Hepatocyte (in vitro differentiated cells): Measurements from ENCODE around the gene ALOX12. TPM values are rescaled to one million over a fixed set of nuclear protein-coding genes. Genes with fewer than 3 reads are reported as not detected.

ENCODE experiments used
- DNase-seq: peaks from one replicate; pipeline ENCODE4 v3.0.0-alpha.2; 2016; ENCODE audit warnings: low spot score
- H2AFZ ChIP-seq: fragments of 200-600 bp; sonication (generic); 2 replicates; pipeline ENCODE4 v1.6.0; 2016; ENCODE audit warnings: antibody characterized with exemption, mild to moderate bottlenecking
- H3K27ac ChIP-seq: fragments of 200-600 bp; sonication (generic); 2 replicates; pipeline ENCODE4 v1.5.1; 2016; ENCODE audit warnings: mild to moderate bottlenecking
- H3K27me3 ChIP-seq: fragments of 200-600 bp; sonication (generic); 2 replicates; pipeline ENCODE4 v1.6.1; 2016
- H3K36me3 ChIP-seq: fragments of 200-600 bp; sonication (generic); replicated peaks from 2 replicates; pipeline ENCODE4 v1.5.1; 2016; ENCODE audit warnings: low read depth; ENCODE audit not compliant: insufficient read depth
- H3K4me1 ChIP-seq: fragments of 200-600 bp; sonication (generic); 2 replicates; pipeline ENCODE4 v1.5.1; 2016; ENCODE audit warnings: mild to moderate bottlenecking, moderate library complexity; ENCODE audit not compliant: insufficient read depth
- H3K4me2 ChIP-seq: fragments of 200-600 bp; sonication (generic); 2 replicates; pipeline ENCODE4 v1.6.0; 2016
- H3K4me3 ChIP-seq: fragments of 200-600 bp; sonication (generic); 2 replicates; pipeline ENCODE4 v1.5.1; 2016; ENCODE audit warnings: mild to moderate bottlenecking
- H3K79me2 ChIP-seq: fragments of 200-600 bp; sonication (generic); 2 replicates; pipeline ENCODE4 v1.6.0; 2017; ENCODE audit warnings: mild to moderate bottlenecking
- H3K9me2 ChIP-seq: fragments of 200-600 bp; sonication (generic); replicated peaks from 2 replicates; pipeline ENCODE4 v1.6.0; 2017; ENCODE audit warnings: mild to moderate bottlenecking; ENCODE audit not compliant: insufficient read depth
- H3K9me3 ChIP-seq: fragments of 200-600 bp; sonication (generic); 2 replicates; pipeline ENCODE4 v1.5.1; 2016; ENCODE audit warnings: low read depth, mild to moderate bottlenecking
- H4K20me1 ChIP-seq: fragments of 200-600 bp; sonication (generic); 2 replicates; pipeline ENCODE4 v1.6.0; 2016; ENCODE audit warnings: mild to moderate bottlenecking; ENCODE audit not compliant: insufficient read depth, poor library complexity, severe bottlenecking
- EZH2 ChIP-seq: fragments of 200-600 bp; sonication (generic); IDR thresholded peaks from 2 replicates; pipeline ENCODE4 v1.6.1; 2016; ENCODE audit warnings: antibody characterized with exemption, mild to moderate bottlenecking, borderline replicate concordance
- EZH2phosphoT487 ChIP-seq: fragments of 200-600 bp; sonication (generic); IDR thresholded peaks from one replicate; pipeline ENCODE4 v1.6.1; 2018; ENCODE audit warnings: antibody characterized with exemption, mild to moderate bottlenecking, low read depth, moderate library complexity; ENCODE audit not compliant: unreplicated experiment, severe bottlenecking
- WGBS: methylation state at CpG from one replicate; pipeline ENCODE4 v1.1.6; 2016; ENCODE audit warnings: low lambda C conversion rate; ENCODE audit errors: missing lambda C conversion rate; 5-methylcytosine and 5-hydroxymethylcytosine counted together
- polyA plus RNA-seq: library from polyadenylated mRNA; unstranded; fragments of >200 nt; fragmentation: Nextera tagmentation; extraction: Ambion mirVana; gene quantifications from 2 replicates; pipeline ENCODE4 v1.2.1, GENCODE V29; 2016
- total RNA-seq: library from RNA; depleted of rRNA; stranded (reverse); fragments of >200 nt; gene quantifications from 2 replicates; pipeline ENCODE4 v1.2.3, GENCODE V29; 2014
- TF ChIP-seq, protein P1 (sequence below): fragments of 200-600 bp; sonication (generic); IDR thresholded peaks from 2 replicates; pipeline ENCODE4 v1.5.1; 2016; ENCODE audit warnings: antibody characterized with exemption, mild to moderate bottlenecking; ENCODE audit not compliant: poor library complexity

ALOX12 gene
- total and polyA plus RNA-seq, 2 experiments from 2014 or later, result 0.33 TPM; not detected in 1

DNA sequence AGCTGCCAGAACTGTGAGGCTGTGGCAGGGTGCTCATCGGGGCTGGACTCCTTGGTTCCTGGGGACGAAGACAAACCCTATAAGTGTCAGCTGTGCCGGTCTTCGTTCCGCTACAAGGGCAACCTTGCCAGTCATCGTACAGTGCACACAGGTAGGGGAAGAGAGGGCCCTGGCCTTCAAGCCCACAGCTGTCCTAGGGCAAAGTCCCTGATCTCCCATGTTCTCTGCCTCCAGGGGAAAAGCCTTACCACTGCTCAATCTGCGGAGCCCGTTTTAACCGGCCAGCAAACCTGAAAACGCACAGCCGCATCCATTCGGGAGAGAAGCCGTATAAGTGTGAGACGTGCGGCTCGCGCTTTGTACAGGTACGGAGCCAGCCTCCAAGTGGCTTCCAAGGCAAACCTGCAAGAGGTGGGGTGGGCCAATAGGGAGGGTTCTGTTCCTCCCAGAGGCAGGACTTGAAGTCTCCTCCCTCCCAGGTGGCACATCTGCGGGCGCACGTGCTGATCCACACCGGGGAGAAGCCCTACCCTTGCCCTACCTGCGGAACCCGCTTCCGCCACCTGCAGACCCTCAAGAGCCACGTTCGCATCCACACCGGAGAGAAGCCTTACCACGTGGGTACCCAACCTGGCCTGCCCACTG, 30.7 kb downstream of the ALOX12 start:
- DNase-seq, result no peak
- Histone ChIP-seq H4K20me1 (no peaks in the 10 kb centered on the region), H3K4me2 (no peak overlapping the region), H3K4me1 (peaks cover 7% of the 10 kb centered on the region), H3K9me3 (no peaks in the 10 kb centered on the region), H3K4me3 (no peak overlapping the region), H3K79me2 (no peaks in the 10 kb centered on the region), H3K9me2 (no peaks in the 10 kb centered on the region), H2AFZ (no peak overlapping the region), H3K27ac (no peak overlapping the region), H3K27me3 (peaks cover 15% of the 10 kb centered on the region), H3K36me3 (no peaks in the 10 kb centered on the region)
- WGBS, result 94% methylated on average over 29 of the region's 29 CpGs
- no peak for TF ChIP-seq EZH2
- no peak for TF ChIP-seq EZH2phosphoT487

DNA sequence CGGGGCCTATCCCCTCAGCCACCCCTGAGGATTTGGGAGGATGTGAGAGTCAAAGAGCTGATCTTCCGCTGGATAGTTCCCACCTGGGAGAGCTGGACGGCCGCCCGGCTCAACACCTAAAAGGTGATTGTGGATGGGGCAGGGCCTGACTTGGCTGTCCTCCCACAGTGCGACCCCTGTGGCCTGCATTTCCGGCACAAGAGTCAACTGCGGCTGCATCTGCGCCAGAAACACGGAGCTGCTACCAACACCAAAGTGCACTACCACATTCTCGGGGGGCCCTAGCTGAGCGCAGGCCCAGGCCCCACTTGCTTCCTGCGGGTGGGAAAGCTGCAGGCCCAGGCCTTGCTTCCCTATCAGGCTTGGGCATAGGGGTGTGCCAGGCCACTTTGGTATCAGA, 31.5 kb downstream of the ALOX12 start:
- TF ChIP-seq EZH2phosphoT487 (no peak), EZH2 (no peak)
- TF ChIP-seq, protein P1, sequence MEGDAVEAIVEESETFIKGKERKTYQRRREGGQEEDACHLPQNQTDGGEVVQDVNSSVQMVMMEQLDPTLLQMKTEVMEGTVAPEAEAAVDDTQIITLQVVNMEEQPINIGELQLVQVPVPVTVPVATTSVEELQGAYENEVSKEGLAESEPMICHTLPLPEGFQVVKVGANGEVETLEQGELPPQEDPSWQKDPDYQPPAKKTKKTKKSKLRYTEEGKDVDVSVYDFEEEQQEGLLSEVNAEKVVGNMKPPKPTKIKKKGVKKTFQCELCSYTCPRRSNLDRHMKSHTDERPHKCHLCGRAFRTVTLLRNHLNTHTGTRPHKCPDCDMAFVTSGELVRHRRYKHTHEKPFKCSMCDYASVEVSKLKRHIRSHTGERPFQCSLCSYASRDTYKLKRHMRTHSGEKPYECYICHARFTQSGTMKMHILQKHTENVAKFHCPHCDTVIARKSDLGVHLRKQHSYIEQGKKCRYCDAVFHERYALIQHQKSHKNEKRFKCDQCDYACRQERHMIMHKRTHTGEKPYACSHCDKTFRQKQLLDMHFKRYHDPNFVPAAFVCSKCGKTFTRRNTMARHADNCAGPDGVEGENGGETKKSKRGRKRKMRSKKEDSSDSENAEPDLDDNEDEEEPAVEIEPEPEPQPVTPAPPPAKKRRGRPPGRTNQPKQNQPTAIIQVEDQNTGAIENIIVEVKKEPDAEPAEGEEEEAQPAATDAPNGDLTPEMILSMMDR, result no peak
- 95% methylated on average over 11 of the region's 13 CpGs for WGBS
- no peaks in the 10 kb centered on the region for H3K9me3 ChIP-seq
- H3K27ac ChIP-seq, result no peak overlapping the region
- H3K36me3 ChIP-seq, result no peaks in the 10 kb centered on the region
- DNase-seq, result no peak
- H3K27me3 ChIP-seq, result peaks cover 13% of the 10 kb centered on the region
- H3K79me2 ChIP-seq, result no peaks in the 10 kb centered on the region
- no peak overlapping the region for H3K4me2 ChIP-seq
- no peaks in the 10 kb centered on the region for H4K20me1 ChIP-seq
- H3K4me1 ChIP-seq, result peaks cover 7% of the 10 kb centered on the region
- H3K4me3 ChIP-seq, result no peak overlapping the region
- no peaks in the 10 kb centered on the region for H3K9me2 ChIP-seq
- H2AFZ ChIP-seq, result no peak overlapping the region

DNA sequence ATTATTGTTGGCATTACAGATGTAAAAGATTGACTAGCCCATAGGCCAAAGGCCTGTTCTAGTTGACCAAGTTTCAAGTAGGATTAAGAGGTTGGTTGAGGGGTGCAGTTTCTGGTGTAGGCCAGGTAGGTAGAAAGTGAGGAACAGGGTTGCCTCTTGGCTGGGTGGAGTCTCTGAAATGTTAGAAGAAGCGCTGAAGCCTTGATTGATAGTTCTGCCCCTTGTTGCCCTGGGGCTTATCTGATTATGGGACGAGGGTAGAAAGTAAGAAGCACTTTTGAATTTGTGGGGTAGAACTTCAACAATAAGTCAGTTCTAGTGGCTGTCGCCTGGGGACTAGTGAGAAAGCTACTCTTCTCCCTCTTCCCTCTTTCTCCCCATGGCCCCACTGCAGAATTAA, 33.2 kb downstream of the ALOX12 start:
- H3K36me3 ChIP-seq, result no peaks in the 10 kb centered on the region
- no peaks in the 10 kb centered on the region for H3K27me3 ChIP-seq
- DNase-seq, result no peak
- no peak overlapping the region for H2AFZ ChIP-seq
- no peaks in the 10 kb centered on the region for H4K20me1 ChIP-seq
- WGBS, result 81% methylated on average over 3 of the region's 3 CpGs
- no peaks in the 10 kb centered on the region for H3K79me2 ChIP-seq
- H3K4me3 ChIP-seq, result no peak overlapping the region
- H3K9me3 ChIP-seq, result no peaks in the 10 kb centered on the region
- H3K27ac ChIP-seq, result no peak overlapping the region
- no peak overlapping the region for H3K4me2 ChIP-seq
- H3K9me2 ChIP-seq, result no peaks in the 10 kb centered on the region
- no peak for TF ChIP-seq EZH2
- TF ChIP-seq, protein P1, result no peak
- TF ChIP-seq EZH2phosphoT487, result no peak
- no peaks in the 10 kb centered on the region for H3K4me1 ChIP-seq

DNA sequence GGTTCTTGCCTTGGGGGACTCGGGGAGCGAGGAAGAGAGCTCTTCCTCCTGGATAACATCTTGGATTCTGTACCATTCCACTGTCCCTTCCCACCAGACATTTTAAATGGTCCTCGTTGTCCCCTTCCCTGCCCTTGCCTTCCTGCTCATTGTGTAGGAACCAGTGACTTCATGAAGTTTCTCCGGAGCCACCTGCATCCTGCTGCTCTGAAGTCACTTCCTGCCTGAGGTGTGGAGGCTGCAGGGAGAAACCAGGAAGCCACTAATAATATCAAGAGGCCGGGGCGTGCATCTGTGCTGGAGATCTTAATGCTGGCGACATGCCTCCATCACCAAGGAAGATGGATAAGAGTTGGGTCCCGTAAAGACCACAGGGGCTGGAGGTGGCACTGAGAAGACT, 33.8 kb downstream of the ALOX12 start:
- H3K27ac ChIP-seq, result no peak overlapping the region
- WGBS, result 95% methylated on average over 8 of the region's 8 CpGs

More for the DNA sequence above, 33.8 kb downstream of the ALOX12 start:
- no peak overlapping the region for H3K4me2 ChIP-seq
- H3K9me3 ChIP-seq, result no peaks in the 10 kb centered on the region
- peaks cover 1% of the 10 kb centered on the region for H3K4me1 ChIP-seq
- H2AFZ ChIP-seq, result no peak overlapping the region
- H4K20me1 ChIP-seq, result no peaks in the 10 kb centered on the region
- no peaks in the 10 kb centered on the region for H3K9me2 ChIP-seq
- TF ChIP-seq EZH2phosphoT487, result no peak
- no peak for TF ChIP-seq EZH2
- TF ChIP-seq, protein P1, result no peak
- H3K36me3 ChIP-seq, result no peaks in the 10 kb centered on the region
- H3K79me2 ChIP-seq, result no peaks in the 10 kb centered on the region
- DNase-seq, result no peak
- H3K4me3 ChIP-seq, result no peak overlapping the region
- H3K27me3 ChIP-seq, result no peaks in the 10 kb centered on the region
